Osteoblast (primary cell): ENCODE results near the gene RHOC. TPM values are rescaled to one million over a fixed set of nuclear protein-coding genes. Genes with fewer than 3 reads are reported as not detected.

Experiments
- DNase-seq: peaks from one replicate; pipeline ENCODE4 v3.0.0; 2011; ENCODE audit warnings: low spot score, mixed read lengths; ENCODE audit not compliant: insufficient read length; ENCODE audit errors: missing footprints
- H2AFZ ChIP-seq: 2 replicates; pipeline ENCODE4 v1.6.0; 2011; ENCODE audit warnings: mild to moderate bottlenecking, low read length
- H3K27ac ChIP-seq: 2 replicates; pipeline ENCODE4 v1.5.1; 2011; ENCODE audit warnings: mild to moderate bottlenecking, low read depth, low read length, moderate library complexity
- H3K27me3 ChIP-seq: 2 replicates; pipeline ENCODE4 v1.6.0; 2012; ENCODE audit warnings: mild to moderate bottlenecking, control low read depth, inconsistent platforms, low read length, moderate library complexity; ENCODE audit not compliant: insufficient read depth
- H3K36me3 ChIP-seq: 2 replicates; pipeline ENCODE4 v1.5.1; 2011; ENCODE audit warnings: mild to moderate bottlenecking, low read length, control low read depth, moderate library complexity; ENCODE audit not compliant: insufficient read depth
- H3K4me1 ChIP-seq: 2 replicates; pipeline ENCODE4 v1.5.1; 2011; ENCODE audit warnings: mild to moderate bottlenecking, low read length, control low read depth, moderate library complexity; ENCODE audit not compliant: insufficient read depth
- H3K4me2 ChIP-seq: 2 replicates; pipeline ENCODE4 v1.6.0; 2011; ENCODE audit warnings: mild to moderate bottlenecking, low read length; ENCODE audit not compliant: insufficient read depth
- H3K4me3 ChIP-seq: fragments of 200-600 bp; sonication (generic); 3 replicates; pipeline ENCODE4 v1.5.1; 2012; ENCODE audit warnings: mild to moderate bottlenecking, low read length, inconsistent platforms; ENCODE audit not compliant: insufficient read depth
- H3K79me2 ChIP-seq: 2 replicates; pipeline ENCODE4 v1.6.0; 2012; ENCODE audit warnings: mild to moderate bottlenecking, low read length, control low read depth, inconsistent platforms; ENCODE audit not compliant: insufficient read depth
- H3K9me3 ChIP-seq: 2 replicates; pipeline ENCODE4 v1.5.1; 2011; ENCODE audit warnings: low read depth, low read length, control low read depth
- H4K20me1 ChIP-seq: 2 replicates; pipeline ENCODE4 v1.6.0; 2012; ENCODE audit warnings: mild to moderate bottlenecking, low read length, control low read depth; ENCODE audit not compliant: insufficient read depth
- total RNA-seq: library from RNA; depleted of rRNA; stranded (reverse); fragments of >200 nt; gene quantifications from 2 replicates; pipeline ENCODE4 v1.2.3, GENCODE V29; 2012
- TF ChIP-seq, protein P1 (sequence below): IDR thresholded peaks from 2 replicates; pipeline ENCODE4 v1.5.1; 2011; ENCODE audit warnings: mild to moderate bottlenecking, low read depth, low read length, moderate library complexity; ENCODE audit errors: extremely low read depth

Gene RHOC
- total RNA-seq, 1 donor, result 325 TPM

- Histone ChIP-seq H3K9me3 (no peaks in the 10 kb centered on the region), H3K4me2 (no peak overlapping the region), H3K4me1 (peaks cover 31% of the 10 kb centered on the region), H3K27me3 (no peaks in the 10 kb centered on the region), H3K79me2 (peaks cover 12% of the 10 kb centered on the region), H3K36me3 (peaks cover 81% of the 10 kb centered on the region), H2AFZ (no peak overlapping the region), H3K4me3 (no peak overlapping the region), H4K20me1 (peaks cover 23% of the 10 kb centered on the region), H3K27ac (no peak overlapping the region)
- peak; percentile 88 for DNase-seq
- TF ChIP-seq, protein P1, sequence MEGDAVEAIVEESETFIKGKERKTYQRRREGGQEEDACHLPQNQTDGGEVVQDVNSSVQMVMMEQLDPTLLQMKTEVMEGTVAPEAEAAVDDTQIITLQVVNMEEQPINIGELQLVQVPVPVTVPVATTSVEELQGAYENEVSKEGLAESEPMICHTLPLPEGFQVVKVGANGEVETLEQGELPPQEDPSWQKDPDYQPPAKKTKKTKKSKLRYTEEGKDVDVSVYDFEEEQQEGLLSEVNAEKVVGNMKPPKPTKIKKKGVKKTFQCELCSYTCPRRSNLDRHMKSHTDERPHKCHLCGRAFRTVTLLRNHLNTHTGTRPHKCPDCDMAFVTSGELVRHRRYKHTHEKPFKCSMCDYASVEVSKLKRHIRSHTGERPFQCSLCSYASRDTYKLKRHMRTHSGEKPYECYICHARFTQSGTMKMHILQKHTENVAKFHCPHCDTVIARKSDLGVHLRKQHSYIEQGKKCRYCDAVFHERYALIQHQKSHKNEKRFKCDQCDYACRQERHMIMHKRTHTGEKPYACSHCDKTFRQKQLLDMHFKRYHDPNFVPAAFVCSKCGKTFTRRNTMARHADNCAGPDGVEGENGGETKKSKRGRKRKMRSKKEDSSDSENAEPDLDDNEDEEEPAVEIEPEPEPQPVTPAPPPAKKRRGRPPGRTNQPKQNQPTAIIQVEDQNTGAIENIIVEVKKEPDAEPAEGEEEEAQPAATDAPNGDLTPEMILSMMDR, result no peak
These were observed 9.1 kb downstream of the RHOC start for GRCh38 chr1:112697781-112698201.

DNA sequence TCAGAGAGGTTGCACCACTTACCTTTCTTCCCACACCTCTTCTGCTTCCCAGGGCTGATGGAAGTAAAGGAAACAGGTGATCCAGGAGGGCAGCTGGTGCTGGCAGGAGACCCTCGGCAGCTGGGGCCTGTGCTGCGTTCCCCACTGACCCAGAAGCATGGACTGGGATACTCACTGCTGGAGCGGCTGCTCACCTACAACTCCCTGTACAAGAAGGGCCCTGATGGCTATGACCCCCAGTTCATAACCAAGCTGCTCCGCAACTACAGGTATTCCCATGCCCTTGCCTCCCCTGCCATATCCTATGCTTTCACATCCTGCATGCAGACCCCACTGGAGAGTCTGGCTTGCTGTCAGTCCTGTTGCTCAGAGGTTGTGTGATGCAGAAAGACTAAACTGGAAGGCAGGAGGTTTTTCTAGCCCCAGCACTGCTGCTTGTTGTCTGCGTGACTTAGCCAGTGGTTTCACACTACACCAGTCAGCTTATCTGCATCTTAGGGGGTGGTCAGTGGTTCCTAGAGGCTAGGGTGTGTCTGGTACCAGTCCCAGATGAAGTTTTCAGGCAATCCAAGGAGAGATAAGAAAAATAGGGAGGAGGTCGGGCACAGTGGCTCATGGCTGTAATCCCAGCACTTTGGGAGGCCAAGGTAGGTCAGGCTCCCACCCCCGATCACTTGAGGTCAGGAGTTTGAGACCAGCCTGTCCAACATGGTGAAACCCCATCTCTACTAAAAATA, 10.2 kb downstream of the RHOC start:
- Histone ChIP-seq H3K36me3 (peaks cover 81% of the 10 kb centered on the region), H3K9me3 (no peaks in the 10 kb centered on the region), H3K79me2 (peaks cover 2% of the 10 kb centered on the region), H2AFZ (no peak overlapping the region), H3K27ac (no peak overlapping the region), H3K4me3 (no peak overlapping the region), H3K27me3 (no peaks in the 10 kb centered on the region), H3K4me1 (peaks cover 22% of the 10 kb centered on the region), H3K4me2 (no peak overlapping the region), H4K20me1 (peaks cover 15% of the 10 kb centered on the region)
- TF ChIP-seq, protein P1, result no peak
- peak; percentile 36 for DNase-seq

DNA sequence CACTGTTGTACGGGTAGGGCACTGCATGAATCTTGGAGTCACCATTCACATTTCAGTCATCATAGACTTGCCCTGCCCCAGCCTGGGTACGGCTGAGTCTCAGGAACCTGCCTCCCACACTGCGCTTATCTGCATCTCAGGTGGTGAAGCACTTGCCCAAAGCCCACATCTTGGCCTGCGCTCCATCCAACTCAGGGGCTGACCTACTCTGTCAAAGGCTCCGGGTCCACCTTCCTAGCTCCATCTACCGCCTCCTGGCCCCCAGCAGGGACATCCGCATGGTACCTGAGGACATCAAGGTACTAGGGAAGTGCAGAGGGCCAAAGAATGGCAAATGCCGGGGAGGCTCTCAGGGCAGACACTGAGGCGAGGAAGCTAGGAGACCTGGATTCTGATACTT, 11.7 kb downstream of the RHOC start:
- H3K9me3 ChIP-seq, result no peaks in the 10 kb centered on the region
- no peaks in the 10 kb centered on the region for H3K79me2 ChIP-seq
- no peak overlapping the region for H3K4me3 ChIP-seq
- TF ChIP-seq, protein P1, result no peak
- no peaks in the 10 kb centered on the region for H3K27me3 ChIP-seq
- H3K27ac ChIP-seq, result no peak overlapping the region
- H3K4me2 ChIP-seq, result no peak overlapping the region
- peaks cover 78% of the 10 kb centered on the region for H3K36me3 ChIP-seq
- H4K20me1 ChIP-seq, result peaks cover 7% of the 10 kb centered on the region
- DNase-seq, result peak; percentile 51
- no peak overlapping the region for H2AFZ ChIP-seq
- peaks cover 7% of the 10 kb centered on the region for H3K4me1 ChIP-seq

DNA sequence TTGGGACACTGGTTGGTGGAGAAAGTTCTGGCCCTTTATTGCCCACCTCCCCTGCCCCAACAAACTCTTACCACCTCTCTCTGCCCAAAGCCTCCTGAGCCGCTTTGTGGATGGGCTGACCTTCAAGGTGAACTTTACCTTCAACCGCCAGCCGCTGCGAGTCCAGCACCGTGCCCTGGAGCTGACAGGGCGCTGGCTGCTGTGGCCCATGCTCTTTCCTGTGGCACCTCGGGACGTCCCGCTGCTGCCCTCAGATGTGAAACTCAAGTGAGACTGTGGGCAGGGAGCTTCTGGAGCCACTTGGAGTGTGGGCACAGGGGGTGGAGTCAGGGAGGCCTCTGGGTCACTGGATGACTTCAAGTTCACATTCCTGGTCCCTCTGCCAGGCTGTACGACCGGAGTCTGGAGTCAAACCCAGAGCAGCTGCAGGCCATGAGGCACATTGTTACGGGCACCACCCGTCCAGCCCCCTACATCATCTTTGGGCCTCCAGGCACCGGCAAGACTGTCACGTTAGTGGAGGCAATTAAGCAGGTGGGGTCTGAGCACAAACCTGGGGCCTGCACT, 12.5 kb downstream of the RHOC start:
- Histone ChIP-seq H3K36me3 (peaks cover 77% of the 10 kb centered on the region), H3K79me2 (no peaks in the 10 kb centered on the region), H3K4me3 (no peak overlapping the region), H4K20me1 (peaks cover 3% of the 10 kb centered on the region), H2AFZ (no peak overlapping the region), H3K9me3 (no peaks in the 10 kb centered on the region), H3K27me3 (no peaks in the 10 kb centered on the region), H3K4me1 (no peaks in the 10 kb centered on the region), H3K27ac (no peak overlapping the region), H3K4me2 (no peak overlapping the region)
- TF ChIP-seq, protein P1, result no peak
- peak; percentile 48 for DNase-seq
